NOMO-1 treated with DMSO at 0.1 percent for 48 hours (cell line): ENCODE results near the gene FAM193A.
A peak's percentile ranks its signal among the peaks of the same experiment; 100 is the strongest.
"Not testable (repeated sequence)": the region's sequence is repeated elsewhere in the genome, so short reads cannot be mapped to it uniquely, and the experiment has no call there.

Experiments used
- DNase-seq: peaks from one replicate; lab custom pipeline; 2025; ENCODE audit not compliant: unreplicated experiment; lab: John Stamatoyannopoulos, UW

The FAM193A gene

DNA sequence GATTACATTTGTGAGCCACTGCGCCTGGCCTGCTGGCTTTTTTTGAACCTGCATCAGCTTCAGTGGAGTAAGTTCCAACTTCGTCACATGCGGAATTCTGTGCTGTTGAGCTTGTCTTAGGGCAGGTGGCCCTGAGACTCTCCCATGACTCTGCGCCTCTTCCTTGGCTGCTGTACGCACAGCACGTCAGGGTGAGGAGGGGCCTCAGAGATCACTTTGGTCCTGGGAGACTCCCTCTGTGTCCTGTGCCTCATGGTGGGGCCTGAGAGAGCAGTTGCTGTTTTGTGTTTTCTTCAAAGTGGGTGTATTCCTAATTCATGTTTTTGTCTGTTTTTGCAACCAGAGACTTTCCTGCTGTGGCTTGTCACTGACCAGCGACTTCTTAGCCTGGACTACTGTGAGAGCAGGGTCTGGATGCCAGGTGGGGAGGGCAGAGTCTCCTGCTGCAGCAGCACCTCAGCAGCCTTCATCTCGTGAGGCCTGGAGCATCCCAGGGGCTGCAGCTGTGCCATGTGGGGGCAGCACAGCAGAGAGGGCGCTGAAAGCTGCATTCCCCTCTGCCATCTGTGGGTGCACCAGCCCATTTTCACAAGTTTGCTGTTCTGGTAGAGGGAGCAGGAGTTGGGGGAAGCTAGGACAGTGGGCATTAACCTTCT is 111.8 kb downstream of the FAM193A start:
- DNase-seq: no peak

DNA sequence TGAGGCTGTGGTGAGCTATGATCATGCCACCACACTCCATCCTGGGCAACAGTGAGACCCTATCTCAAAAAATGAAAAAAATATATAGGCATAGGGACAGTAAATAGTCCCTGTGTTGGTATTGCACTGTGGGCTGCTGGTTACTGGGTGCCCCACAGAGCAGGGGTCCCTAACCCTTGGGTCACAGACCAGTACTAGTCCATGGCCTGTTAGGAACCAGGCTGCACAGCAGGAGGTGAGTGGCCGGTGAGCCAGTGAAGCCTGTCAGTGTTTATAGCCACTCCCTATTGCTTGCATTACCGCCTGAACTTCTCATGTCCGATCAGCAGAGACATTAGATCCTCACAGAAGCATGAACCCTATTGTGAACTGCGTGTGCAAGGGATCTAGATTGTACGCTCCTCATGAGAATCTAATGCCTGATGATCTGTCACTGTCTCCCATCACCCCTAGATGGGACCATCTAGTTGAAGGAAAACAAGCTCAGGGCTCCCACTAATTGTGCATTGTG is 113.2 kb downstream of the FAM193A start:
- DNase-seq: no peak

DNA sequence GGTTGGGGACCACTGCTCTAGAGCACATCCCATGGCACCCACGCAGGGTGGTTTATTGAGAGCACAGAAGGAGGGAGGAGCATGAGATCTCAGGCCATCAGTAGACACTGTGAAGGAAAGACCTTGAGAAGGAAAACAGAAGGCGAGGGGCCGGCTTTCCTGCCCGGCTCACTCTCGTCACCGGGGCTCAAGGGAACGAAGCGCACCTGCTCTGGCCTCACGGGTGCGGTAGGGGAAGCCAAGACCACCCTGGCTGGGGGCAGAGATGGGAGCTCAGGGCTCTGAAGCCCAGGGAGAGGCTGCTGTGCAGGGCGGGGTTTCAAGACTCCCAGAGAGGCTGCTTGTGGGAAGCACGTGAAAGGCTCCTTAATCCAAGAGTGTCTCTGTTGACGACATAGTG is 113.8 kb downstream of the FAM193A start:
- no peak for DNase-seq

DNA sequence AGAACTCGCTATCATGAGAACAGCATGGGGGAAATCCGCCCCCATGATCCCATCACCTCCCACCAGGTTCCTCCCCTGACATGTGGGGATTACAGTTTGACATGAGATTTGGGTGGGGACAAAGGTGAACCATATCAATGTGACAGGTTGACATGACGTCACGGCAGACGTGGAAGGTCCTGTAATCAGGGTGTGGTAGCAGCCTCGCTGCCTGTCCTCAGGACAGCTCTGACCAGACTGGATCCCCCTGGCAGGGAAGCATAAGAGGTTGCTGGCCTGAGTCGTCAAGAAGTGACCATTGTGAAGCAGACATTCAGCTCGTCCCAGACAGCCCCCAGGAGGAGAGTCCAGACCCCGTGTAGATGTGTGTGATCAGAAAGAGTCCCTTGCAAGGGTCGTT is 115.1 kb downstream of the FAM193A start:
- no peak for DNase-seq

DNA sequence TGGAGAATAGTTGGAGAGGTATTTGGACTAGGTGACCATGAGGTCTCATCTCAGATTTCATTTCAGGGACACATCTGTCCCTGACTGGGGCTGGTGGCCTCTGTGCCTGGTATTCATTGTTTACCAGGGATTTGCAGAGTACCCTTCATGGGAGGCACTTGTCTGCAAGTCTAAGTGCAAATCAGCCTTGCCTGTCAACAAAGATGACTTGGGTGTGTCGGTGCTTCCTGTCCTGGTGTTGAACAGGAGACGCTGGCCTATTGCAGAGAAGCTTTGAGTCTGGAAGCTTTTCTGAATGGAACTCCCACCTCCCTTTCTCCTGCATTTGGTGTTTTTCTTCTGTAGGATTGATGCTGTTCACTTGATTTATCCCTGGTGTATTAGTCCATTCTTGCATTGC is 115.6 kb downstream of the FAM193A start:
- DNase-seq: no peak

DNA sequence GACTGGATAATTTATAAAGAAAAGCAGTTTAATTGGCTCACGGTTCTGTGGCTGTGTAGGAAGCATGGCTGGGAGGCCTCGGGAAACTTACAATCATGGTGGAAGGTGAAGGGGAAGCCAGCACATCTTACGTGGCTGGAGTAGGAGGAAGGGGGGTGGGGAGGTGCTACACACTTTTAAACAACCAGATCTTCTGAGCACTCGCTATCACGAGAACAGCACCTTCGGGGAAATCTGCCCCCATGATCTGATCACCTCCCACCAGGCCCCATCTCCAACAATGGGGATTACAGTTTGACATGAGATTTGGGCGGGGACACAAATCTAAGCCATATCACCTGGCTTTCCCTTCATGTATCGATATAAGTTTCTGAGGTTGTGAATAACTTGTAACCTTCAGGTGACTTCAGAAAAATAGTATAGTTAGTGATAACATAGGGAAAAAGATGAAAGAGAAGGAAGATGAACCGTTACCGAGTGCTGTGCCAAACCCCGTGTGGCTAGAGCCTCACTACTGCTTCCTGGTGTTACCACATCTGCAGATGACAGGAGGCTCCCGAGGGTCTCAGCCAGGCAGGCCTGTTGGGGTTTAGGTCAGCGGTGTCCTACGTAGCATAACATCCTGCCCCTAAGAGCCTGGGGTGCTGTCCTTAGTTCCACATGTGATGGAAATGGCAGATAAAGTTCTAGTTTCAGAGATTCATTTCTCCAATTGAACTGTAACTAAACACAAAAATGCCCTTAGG is 116.1 kb downstream of the FAM193A start:
- DNase-seq: no peak

DNA sequence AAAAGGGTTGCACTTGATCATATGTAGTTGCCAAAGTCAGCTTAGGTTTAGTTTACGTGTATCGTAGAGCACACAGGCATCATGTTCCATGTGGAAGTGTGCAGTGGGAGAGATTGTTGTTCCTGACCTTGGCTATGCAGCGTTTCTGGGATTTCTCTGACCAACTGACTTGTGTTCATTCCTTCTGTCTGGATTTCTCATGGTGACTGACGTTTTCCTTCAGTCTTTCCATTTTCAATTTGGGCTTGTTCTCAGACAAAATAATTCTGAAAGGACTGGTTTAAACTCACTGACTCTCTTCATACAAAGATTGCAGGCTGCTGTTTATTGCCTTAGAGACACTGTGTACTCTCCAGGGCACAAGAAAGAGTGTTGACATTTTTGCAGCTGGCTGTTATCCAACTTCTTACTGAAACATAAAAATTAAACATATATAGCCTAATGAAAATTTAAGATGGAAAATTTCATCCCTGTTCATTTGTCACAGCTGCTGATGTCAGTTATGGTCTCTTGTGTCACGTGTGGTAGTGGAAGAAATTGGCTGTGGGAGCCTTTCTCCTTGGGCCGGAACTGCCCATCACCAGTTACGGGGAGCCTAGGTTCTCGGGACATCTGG is 124.3 kb downstream of the FAM193A start:
- no peak for DNase-seq

DNA sequence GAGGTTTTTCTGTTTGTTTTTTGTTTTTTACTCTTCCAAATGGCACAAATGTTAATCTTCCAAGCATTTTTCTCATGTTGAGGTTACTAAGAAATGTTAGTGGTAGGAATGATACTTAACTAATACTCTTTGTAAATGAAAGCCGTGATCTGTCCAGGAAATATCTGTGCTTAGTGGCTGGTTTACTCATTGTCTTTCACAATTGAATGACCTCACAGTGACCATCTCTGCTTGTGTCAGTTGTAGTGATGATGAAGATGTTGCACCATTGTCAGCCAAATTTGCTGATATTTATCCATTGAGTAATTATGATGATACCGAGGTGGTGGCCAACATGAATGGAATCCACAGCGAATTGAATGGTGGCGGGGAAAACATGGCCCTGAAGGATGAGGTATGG is 126.2 kb downstream of the FAM193A start:
- no peak for DNase-seq

DNA sequence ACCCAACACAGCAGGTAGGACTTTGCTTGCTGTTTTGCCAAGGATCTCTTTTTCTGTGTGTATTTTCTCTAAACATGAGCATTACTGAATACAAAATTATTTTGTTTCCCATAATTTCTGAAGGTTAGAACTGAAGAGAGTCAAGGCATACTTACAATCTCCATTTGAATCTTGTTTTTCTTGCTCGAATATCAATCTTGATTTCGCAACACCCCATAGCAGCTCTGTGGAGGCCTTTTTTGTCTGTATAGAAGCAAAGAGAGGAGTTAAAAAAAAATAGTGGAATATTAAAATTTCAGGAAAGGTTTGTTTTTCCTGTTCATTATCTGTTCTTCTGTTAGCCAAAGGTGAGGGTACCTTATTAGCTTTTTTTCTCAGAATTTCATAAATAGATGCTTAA is 126.8 kb downstream of the FAM193A start:
- DNase-seq: no peak

DNA sequence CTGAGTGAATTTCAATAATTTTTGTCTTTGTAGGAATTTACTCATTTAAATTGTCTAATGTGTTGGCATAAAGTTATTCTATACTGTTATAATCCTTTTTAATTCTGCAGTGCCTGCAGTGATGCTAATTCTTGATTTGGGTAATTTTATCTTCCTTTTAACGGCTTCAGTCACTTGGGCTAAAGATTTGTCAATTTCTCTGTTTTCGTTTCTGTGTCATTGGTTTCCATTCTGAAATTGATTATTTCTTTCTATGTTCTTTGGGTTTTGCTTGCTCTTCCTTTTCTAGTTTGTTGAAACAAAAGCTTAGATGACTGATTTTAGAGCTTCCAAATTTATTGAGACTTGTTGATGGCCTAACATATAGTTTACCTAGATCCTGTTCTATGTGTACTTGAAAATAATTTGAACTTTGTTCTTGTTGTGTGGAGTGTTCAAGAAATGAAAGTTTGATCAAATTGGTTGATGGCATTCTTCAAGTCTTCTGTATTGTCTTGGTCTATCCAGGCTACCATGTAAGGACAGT is 130.3 kb downstream of the FAM193A start:
- DNase-seq: no peak

DNA sequence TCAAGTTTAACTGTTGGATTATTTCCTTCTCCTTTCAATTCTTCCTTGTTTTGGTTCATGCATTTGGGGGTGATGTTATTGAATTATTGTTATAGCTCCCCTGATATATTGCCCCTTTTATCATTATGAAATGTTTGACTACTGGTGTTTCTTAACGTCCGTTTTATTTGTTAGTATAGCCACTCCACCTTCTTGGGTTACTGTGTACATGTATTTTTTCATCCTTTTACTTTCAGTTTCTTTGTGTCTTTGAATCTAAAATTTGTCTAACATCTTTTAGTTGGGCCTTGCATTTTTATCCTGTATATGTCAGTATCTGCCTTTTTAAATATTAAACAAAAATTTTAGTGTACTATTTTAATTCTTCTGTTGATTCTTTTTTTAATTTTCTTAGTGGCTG is 131.0 kb downstream of the FAM193A start:
- no peak for DNase-seq

DNA sequence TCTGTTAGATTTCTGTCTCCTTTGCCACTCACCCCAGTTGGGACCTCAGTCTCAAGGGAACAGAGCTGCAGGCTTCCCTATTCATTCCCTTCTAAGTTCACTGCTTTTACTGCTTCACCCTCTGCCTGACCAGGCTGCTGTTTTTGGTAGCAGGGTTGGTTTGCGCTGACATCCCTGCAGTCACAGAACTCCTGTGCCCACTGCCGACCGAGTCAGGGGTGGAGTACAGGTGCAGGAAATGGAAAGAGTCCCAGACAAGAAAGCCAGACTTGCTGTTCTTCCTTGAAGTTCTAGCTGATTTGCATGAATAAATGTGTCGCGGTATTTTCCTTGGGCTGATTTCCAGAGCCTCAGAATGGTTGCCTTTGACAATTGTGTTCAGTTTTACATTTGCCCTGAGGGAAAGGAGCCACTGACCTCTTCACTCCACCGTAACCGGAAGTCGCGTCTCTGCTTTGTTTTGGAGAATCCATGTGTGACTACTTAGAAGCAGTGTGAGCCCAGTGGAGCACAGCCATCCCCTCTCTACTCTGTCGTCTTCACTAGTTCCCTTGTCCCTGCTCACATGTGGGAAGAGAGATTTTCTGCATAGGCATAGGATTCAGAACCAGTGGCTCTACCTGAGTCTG is 134.9 kb downstream of the FAM193A start:
- no peak for DNase-seq

DNA sequence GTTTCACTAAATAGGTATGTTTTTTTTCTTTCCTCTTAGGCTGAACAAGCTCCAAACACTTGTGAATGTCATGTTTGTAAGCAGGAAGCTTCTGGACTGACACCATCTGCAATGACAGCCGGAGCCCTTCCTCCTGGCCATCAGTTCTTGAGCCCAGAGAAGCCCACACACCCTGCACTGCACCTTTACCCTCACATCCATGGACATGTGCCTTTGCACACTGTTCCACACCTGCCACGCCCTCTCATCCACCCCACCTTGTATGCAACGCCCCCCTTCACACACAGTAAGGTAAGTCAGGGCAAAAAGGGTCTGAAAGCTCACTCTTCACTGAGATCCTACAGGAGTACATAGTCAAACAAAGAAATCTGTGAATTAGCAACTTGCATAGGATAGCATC is 135.6 kb downstream of the FAM193A start:
- DNase-seq: no peak

DNA sequence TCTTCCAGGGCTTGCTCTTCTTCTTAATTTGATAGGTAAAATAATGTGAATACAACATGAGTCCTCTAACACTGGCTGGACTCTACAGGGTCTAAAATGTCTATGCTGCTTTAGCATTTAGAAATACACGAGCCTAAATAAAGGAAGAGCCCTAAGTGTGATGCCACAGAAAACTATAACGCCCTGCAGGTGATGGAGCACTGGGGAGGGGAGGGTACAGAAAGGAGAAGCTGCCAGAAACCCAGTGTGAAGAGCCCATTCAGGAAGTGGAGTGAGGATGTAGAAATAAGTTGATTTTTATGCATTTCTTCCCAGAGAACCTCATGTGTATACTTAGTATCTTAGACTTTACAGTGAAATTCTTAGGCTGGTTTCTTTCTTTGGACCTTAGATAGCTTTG is 136.3 kb downstream of the FAM193A start:
- peak; percentile 68 for DNase-seq

DNA sequence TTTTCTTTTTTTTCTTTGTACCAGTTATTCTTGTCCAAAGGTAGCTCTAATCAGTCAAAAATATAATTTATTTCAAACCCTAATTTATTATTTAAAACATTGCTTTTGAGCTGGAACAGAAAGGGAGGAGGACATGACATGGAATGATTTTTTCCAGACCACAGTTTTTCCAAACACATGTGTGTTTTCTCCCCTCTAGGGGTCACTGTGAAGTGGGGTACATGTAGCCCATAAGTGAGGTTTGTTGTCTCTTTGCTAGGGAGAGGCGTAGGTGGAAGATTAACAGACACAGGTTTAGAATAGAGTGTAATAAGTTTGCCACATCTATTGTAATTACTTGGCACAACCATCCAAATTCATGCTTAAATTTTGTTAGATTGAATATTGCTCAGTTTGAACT is 136.7 kb downstream of the FAM193A start:
- no peak for DNase-seq

DNA sequence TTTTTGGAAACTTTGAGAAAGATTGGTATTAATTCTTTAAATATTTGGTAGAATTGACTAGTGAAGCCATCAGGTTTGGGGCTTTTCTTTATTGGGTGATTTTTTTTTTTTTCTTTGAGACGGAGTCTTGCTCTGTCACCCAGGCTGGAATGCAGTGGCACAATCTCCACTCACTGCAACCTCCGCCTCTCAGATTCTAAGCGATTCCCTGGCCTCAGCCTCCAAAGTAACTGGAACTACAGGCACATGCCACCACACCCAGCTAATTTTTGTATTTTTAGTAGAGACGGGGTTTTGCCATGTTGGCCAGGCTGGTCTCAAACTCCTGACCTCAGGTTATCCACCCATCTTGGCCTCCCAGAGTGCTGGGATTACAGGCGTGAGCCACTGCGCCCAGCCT is 143.3 kb downstream of the FAM193A start:
- DNase-seq: not testable (repeated sequence)

DNA sequence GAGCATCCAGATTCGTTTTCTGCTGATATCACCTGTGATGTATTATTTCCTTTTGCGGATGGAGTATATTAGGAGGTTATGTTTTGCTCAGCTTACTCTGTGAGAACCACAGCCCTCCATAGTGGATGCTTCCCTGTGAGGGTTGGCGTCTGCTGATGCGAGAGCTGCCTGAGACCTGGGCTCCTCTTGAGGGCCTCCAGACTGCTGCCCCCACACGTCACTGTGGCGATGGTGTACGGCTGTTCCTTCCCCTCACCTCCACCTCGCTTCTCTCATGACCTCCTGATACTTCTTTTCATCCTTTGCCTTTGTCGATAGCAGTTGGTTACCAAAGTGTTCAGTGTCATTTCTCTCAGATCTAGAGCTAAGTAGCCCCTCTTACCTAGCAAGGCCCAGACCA is 148.0 kb downstream of the FAM193A start:
- no peak for DNase-seq

DNA sequence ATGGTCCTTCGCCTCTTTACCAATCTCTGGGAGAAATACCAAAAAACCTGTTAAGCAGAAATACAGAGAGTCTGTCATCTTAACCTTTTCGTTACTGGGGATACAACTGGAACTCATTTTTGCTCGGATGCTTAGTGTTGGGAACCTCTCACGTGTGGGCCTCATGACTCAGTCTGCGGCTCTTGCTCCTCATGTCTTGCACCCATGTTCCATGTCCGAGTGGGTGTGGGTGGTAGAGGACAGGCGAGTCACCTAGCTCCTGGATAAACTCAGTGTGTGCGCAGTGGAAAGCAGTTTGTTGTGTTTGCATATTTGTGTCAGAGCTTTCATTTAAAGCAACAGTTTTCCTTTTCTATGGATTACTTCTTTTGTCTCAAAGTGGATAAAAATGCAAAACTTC is 149.1 kb downstream of the FAM193A start:
- DNase-seq: no peak

DNA sequence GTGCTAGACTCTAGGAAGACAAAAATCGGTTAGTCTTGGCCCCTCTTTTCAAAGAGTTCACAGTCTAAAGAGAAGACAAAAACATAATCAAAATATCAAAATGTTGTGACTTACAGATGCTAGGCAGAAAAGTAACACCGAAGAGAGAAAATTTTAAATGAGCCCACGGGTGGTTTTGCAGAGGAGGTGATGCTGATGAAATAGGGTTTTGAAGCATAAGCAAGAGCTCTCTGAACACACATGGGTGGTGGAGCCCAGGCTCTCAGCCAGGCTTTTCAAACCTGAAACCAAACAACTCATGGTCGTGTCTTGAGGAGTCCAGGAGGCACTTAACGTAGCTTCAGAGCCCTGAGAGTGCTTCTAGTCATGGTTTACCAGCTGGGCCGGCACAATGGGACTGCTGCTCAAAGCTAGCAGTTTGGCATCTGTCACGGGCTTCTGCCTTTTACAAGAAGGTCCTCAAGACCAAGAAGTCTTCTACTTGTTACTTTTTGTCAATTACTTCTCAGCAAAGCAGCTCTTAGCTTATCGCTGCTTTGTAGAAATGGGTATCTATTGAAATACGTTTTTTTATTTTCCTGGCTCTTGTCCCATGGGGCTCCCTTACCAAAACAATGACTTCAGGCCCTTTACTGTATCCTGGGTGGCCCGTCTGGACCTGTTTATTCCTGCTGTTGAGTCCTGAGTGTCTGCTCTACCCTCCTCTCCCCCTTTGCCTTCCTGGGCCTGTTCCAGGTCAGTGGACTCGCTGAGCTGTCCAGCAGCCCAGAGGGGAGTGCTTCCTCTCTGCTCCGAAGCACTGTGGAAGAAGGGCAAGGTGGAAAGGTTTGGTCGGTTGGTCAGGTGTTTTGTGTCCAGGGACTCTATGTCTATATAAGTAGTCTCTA is 150.2 kb downstream of the FAM193A start:
- no peak for DNase-seq

DNA sequence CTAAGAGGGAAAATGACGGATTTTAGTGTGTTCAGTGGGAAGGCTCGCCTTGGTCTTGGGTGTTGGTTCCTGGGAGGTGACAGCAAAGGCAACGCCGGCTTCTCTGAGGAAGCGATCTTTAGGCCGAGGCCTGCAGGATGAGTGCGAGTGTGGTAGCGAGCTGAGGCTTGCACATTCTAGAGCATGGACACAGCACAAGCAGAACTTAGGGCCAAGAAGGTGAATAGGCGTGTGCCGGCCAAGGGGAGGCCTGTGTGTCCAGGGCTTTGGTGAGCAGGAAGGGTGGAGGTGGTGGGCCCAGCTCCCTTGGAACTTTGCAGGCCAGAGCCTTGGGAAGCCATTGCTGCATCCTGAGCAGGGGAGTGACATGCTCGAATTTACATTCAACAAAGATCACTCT is 151.8 kb downstream of the FAM193A start:
- no peak for DNase-seq

DNA sequence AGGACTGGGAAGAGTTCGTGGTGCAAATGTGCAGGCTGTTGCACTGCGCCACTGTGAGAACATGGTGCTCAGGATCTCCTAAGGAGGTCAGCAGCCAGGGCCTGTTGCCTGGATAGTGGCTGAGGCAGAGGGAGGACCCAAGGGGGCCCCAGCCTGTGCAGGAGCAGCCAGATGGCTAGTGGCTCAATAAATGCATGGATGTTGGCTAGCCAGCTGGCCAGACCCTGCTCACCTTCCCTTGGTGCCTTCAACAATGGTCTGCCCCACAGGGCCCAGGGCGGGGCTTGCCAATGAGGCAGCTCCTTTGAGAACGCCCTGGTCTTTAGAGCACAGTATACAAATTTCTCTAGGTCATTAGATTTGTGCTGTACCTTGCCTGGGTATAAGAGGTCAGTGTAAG is 152.2 kb downstream of the FAM193A start:
- DNase-seq: no peak
